Putamen (tissue), 1 donor: ENCODE results near the gene TMEM120B.
"Not testable (repeated sequence)": the region's sequence is repeated elsewhere in the genome, so short reads cannot be mapped to it uniquely, and the experiment has no call there.

Experiments
- DNase-seq: peaks from one replicate; pipeline ENCODE4 v3.0.0-alpha.2; 2016; ENCODE audit warnings: low spot score

TMEM120B gene

DNA sequence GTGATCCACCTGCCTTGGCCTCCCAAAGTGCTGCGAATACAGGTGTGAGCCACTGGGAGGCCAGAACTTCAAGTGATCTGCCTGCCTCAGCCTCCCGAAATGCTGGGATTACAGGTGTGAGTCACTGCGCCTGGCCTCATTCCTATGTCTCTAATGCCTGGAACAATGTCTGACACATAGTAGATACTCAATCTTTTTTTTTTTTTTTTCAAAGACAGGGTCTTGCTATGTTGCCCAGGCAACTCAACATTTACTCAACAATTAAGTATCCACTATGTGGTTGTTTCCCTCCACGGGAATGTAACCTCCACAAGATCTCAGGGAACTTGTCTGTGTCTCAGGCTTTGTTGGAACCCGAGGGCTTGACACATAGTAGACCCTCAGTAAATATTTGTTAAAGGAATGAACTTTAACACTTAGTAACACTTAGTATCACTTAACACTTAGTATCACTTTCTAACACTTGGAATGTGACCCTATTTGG is 3.0 kb upstream of the TMEM120B start:
- DNase-seq, result no peak

- DNase-seq, result no peak
Observed at GRCh38 chr12:121711361-121712189, 977 bp upstream of the TMEM120B start.

- DNase-seq, result no peak
Observed at GRCh38 chr12:121712190-121712460, 427 bp upstream of the TMEM120B start.

GRCh38 chr12:121713257-121713777 is 765 bp downstream of the TMEM120B start:
- DNase-seq, result no peak

DNA sequence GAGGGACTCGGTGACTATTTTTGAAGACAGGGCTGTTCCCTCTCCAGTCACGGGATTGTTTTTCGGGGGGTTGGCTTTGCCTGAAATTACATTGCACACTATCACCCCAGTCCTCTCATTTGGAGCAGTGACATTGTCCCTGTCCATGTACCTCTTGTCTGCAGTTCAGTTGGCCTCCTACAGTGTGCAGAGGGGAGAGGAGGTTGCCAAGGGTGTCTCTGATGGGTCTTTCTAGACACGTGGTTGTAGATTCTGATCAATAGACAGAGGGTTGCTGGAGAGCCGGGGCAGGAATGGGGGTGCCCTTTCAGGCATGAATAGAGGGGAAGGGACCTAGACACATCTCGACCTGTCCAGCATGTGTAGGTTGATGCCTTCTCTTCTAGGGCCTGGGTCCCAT is 1.2 kb downstream of the TMEM120B start:
- no peak for DNase-seq

GRCh38 chr12:121715055-121715454 is 2.5 kb downstream of the TMEM120B start:
- not testable (repeated sequence) for DNase-seq

GRCh38 chr12:121715862-121716435 is 3.4 kb downstream of the TMEM120B start:
- DNase-seq, result no peak

- DNase-seq, result no peak
Observed at GRCh38 chr12:121717041-121717699, 4.6 kb downstream of the TMEM120B start.

DNA sequence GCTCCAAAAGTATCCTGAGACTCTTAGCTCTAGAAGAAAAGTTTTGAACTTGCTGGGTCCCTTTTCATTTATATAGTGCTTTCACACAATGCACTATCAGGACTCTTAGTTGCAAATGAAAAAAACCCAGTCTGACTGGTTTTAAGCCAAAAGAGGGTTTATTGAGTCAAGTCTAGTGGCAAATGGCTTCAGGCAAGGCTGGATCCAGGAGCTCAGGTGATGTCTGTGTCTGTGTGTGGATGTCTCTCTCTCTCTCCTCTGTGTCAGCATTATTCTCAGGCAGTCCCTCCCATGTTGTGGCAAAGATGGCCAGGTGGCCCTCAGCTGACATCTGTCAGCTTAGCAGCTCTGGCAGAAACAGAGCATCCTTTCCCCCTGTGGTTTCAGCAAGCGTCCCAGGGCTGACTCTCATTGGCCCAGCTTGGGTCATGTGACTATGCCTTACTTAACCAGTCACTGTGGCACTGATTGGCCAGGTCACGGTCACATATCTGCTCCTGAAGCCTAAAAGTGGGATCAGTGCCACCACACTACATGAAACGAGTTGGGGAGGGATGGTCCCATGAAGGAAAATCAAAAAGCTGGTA is 6.2 kb downstream of the TMEM120B start:
- no peak for DNase-seq

- peak; percentile 87 for DNase-seq
Observed at GRCh38 chr12:121719926-121720414, 7.4 kb downstream of the TMEM120B start.

DNA sequence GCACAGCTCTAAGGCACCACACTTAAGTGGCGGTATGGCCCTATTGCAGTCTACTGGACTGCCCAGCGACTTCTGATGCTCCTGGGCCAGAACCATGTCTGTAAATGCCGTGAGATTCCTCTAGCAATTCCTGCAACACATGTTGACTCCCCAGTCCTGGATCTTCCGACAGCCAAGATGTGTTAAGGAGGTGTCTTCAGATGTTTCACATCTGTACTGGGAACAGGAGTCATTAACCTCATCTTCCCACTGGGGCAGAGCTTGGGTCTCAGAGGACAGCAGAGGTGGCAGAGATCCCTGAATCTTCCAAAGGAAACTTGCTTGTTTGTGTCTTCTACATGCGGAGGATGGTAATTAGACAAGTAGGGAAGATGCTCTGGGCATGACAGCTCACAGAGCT is 8.2 kb downstream of the TMEM120B start:
- DNase-seq, result no peak

DNA sequence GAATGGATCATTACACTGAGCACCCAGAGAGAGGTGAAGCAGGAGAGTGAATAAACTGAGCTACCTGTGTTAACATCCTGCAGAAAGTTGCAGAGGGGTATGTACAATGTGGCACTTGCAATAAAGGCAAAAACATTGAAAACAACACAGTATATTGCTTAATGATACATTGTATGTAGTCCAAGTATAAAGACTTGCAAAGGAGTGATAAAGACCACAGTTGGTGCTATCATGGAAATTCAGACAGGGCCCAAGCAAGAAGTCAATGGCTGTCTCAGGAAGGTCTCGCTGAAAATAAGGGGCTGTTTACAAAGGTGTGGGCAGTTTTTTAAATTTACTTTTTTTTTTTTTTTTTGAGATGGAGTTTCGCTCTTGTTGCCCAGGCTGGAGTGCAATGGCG is 10.0 kb downstream of the TMEM120B start:
- no peak for DNase-seq

- no peak for DNase-seq
Observed at GRCh38 chr12:121723200-121723599, 10.6 kb downstream of the TMEM120B start.

- DNase-seq, result no peak
Observed at GRCh38 chr12:121724925-121725324, 12.4 kb downstream of the TMEM120B start.

DNA sequence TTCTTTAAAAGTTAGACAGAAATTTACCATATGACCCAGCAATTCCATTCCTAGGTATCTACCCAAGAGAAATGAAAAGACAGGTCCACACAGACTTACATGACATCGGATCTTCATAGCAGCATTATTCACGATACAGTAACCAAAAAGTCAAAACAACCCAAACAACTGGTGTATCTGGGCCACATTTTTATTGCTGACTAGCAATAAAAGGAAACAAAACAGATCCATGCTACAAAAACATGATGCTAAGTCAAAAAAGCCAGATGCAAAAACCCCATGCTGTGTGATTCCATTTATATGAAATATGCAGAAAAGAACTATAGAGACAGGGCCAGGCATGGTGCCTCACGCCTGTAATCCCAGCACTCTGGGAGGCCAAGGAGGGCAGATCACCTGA is 12.9 kb downstream of the TMEM120B start:
- DNase-seq, result no peak

- no peak for DNase-seq
Observed at GRCh38 chr12:121729021-121729420, 16.5 kb downstream of the TMEM120B start.

DNA sequence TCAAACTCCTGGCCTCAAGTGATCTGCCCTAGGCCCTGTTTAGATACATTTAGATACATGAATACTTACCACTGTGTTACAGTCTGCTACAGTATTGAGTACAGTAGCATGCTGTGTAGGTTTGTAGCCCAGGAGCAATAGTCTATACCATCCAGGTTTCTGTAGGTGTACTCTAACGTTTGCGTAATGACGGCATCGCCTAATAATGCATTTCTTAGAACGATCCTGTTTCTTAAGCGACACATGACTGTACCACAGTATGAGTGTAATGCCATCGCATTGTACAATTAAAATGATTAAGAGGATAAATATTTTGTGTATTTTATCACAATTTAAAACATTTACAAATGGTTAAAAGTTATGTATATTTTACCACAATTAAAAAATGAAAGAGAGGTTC is 18.9 kb downstream of the TMEM120B start:
- no peak for DNase-seq

DNA sequence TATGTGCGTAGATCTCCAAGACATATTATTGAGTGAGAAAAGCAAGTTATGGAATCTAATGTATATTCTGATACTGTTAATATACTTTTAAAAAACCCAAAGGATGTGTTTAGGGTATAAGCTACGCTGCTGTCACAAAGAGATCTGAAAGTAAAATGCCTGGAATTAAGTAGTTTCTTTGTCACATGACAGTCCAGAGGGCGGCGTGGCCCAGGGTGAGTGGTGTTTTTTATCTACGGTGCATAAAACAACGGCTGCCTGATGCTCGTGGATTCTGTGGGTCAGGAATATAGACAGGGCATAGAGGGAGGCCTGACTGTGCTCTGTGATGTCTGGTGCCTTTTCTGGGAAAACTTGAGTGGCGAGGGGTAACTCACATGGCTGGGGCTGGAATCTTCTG is 21.3 kb downstream of the TMEM120B start:
- no peak for DNase-seq

- no peak for DNase-seq
Observed at GRCh38 chr12:121738340-121738858, 25.8 kb downstream of the TMEM120B start.

DNA sequence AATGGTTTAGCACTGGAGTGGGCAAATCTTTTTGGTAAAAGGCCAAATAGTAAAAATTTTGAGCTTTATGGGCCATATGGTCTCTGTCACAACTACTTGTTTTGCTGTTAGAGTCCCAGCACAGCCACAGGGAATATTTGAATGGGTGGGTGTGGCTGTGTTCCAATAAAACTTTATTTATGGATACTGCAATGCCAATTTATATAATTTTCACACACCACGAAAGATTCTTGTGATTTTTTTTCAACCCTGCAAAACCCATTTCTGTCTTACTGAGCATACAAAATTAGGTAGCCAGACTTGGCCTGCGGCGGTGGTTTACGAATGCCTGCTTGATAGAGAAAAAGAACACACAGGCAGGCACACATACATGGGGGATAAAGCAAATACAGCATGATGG is 28.3 kb downstream of the TMEM120B start:
- no peak for DNase-seq

- DNase-seq, result no peak
Observed at GRCh38 chr12:121741743-121742142, 29.2 kb downstream of the TMEM120B start.

GRCh38 chr12:121745545-121745944 is 33.0 kb downstream of the TMEM120B start:
- DNase-seq, result not testable (repeated sequence)
